ENCODE results near the gene LRRC61. TPM values are rescaled to one million over a fixed set of nuclear protein-coding genes. Genes with fewer than 3 reads are reported as not detected.

Gene LRRC61
- total and polyA plus RNA-seq, 2 experiments from 2014 or later, result 30.0 to 34.0 TPM

DNA sequence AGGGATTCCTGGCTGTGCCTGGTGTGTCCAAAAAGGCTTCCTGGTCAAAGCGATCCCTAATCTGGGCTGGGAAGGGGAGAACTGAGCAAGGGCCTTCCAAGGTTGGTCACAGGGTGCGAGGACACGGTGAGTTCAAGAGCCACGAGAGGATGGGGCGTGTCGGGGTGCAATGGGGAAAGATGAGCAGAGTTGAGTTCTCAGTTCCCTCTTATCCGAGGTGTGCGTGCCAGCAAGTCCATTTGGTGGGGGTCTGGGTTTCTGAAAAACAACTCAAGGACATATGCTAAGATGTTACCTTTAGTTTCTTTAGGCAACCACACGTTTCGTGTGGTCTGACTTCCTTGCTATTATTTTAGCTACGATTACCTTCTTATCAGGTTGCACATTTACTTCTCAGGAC lies 57.3 kb downstream of the LRRC61 start:
- Histone ChIP-seq H3K36me3 (no peaks in the 10 kb centered on the region), H3K9me3 (ENCODE audit: low read depth) (no peaks in the 10 kb centered on the region), H3K4me3 (peak overlapping the region; percentile 84), H3K4me1 (ENCODE audit: low read depth) (peaks cover 34% of the 10 kb centered on the region), H3K27me3 (no peaks in the 10 kb centered on the region), H3K27ac (no peak overlapping the region)
- no peak for DNase-seq (ENCODE audit: low read depth in 1 of 2, low spot score in 1 of 2)
- TF ChIP-seq CTCF (IDR thresholded peaks at IDR 0.05; ENCODE audit: low read depth, low read length), result no peak

- Histone ChIP-seq H3K4me1 (ENCODE audit: low read depth) (peaks cover 36% of the 10 kb centered on the region), H3K9me3 (ENCODE audit: low read depth) (no peaks in the 10 kb centered on the region), H3K27me3 (no peaks in the 10 kb centered on the region), H3K4me3 (no peak overlapping the region), H3K36me3 (no peaks in the 10 kb centered on the region), H3K27ac (no peak overlapping the region)
- no peak for TF ChIP-seq CTCF (IDR thresholded peaks at IDR 0.05; ENCODE audit: low read depth, low read length)
- DNase-seq (ENCODE audit: low read depth in 1 of 2, low spot score in 1 of 2), result no peak
These were observed 57.9 kb downstream of the LRRC61 start for GRCh38 chr7:150381096-150381495.

- H3K4me1 ChIP-seq (ENCODE audit: low read depth), result peaks cover 33% of the 10 kb centered on the region
- H3K36me3 ChIP-seq, result no peaks in the 10 kb centered on the region
- DNase-seq (ENCODE audit: low read depth in 1 of 2, low spot score in 1 of 2), result no peak
- H3K4me3 ChIP-seq, result no peak overlapping the region
- no peak overlapping the region for H3K27ac ChIP-seq
- no peak for TF ChIP-seq CTCF (IDR thresholded peaks at IDR 0.05; ENCODE audit: low read depth, low read length)
- H3K9me3 ChIP-seq (ENCODE audit: low read depth), result no peaks in the 10 kb centered on the region
- no peaks in the 10 kb centered on the region for H3K27me3 ChIP-seq
These were observed 58.6 kb downstream of the LRRC61 start for GRCh38 chr7:150381785-150382122.

DNA sequence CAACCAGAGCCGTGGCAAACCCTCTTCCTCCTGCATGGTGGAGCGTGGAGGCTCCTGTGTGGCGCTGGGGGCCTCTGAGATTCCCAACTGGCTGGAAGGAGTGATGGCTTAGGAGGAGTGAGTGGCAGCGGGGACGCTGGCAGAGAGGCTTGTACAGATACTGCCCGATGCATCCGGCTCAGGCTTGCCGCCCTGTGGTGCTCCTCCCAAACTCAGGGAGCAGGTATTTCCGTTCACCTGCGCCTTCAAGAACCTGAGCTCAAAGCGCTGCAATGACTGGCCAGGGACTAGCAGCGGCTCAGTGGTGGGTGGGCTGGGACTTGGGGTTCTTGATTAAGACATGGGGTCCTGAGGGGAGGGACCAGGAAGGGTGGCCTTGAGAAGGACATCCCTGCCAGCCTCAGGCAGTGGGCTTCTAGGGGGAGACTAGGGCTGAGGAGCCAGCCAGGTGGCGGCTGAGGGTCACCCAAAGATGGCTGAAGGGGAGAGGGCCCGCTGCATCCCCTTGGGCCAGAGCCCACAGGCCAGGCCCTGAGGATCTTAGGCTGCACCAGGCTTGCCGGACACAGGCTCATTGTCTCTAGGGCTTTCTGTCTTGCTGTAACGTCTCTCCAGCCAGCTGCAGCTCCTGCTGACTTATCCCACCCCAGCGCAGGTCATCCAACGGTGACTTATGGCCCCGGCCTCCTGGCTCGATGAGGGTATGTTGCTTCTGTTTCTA lies 59.1 kb downstream of the LRRC61 start:
- no peak for TF ChIP-seq CTCF (IDR thresholded peaks at IDR 0.05; ENCODE audit: low read depth, low read length)
- no peaks in the 10 kb centered on the region for H3K27me3 ChIP-seq
- peaks cover 33% of the 10 kb centered on the region for H3K4me1 ChIP-seq (ENCODE audit: low read depth)
- DNase-seq (ENCODE audit: low read depth in 1 of 2, low spot score in 1 of 2), result no peak
- no peaks in the 10 kb centered on the region for H3K9me3 ChIP-seq (ENCODE audit: low read depth)
- H3K4me3 ChIP-seq, result no peak overlapping the region
- H3K36me3 ChIP-seq, result no peaks in the 10 kb centered on the region
- H3K27ac ChIP-seq, result no peak overlapping the region

- no peaks in the 10 kb centered on the region for H3K9me3 ChIP-seq (ENCODE audit: low read depth)
- no peak overlapping the region for H3K4me3 ChIP-seq
- H3K4me1 ChIP-seq (ENCODE audit: low read depth), result peaks cover 31% of the 10 kb centered on the region
- H3K27me3 ChIP-seq, result no peaks in the 10 kb centered on the region
- no peak for TF ChIP-seq CTCF (IDR thresholded peaks at IDR 0.05; ENCODE audit: low read depth, low read length)
- no peaks in the 10 kb centered on the region for H3K36me3 ChIP-seq
- no peak for DNase-seq (ENCODE audit: low read depth in 1 of 2, low spot score in 1 of 2)
- peak overlapping the region; percentile 84 for H3K27ac ChIP-seq
These were observed 59.7 kb downstream of the LRRC61 start for GRCh38 chr7:150382844-150383225.

All from cardiac muscle cell (in vitro differentiated cells and primary cell).